Stimulated activated CD4-positive, alpha-beta T cell treated with anti-CD3 and anti-CD28 coated beads, TNF-alpha, amount 100 ng/mL, for 48 hours (primary cell): ENCODE results near the gene LGALS7.

Source experiments
- DNase-seq, 3 donors: peaks; one replicate each; pipeline ENCODE4 v3.0.0-alpha.2; 2020; ENCODE audit warnings: low read depth in 3 of 3

LGALS7 gene

DNA sequence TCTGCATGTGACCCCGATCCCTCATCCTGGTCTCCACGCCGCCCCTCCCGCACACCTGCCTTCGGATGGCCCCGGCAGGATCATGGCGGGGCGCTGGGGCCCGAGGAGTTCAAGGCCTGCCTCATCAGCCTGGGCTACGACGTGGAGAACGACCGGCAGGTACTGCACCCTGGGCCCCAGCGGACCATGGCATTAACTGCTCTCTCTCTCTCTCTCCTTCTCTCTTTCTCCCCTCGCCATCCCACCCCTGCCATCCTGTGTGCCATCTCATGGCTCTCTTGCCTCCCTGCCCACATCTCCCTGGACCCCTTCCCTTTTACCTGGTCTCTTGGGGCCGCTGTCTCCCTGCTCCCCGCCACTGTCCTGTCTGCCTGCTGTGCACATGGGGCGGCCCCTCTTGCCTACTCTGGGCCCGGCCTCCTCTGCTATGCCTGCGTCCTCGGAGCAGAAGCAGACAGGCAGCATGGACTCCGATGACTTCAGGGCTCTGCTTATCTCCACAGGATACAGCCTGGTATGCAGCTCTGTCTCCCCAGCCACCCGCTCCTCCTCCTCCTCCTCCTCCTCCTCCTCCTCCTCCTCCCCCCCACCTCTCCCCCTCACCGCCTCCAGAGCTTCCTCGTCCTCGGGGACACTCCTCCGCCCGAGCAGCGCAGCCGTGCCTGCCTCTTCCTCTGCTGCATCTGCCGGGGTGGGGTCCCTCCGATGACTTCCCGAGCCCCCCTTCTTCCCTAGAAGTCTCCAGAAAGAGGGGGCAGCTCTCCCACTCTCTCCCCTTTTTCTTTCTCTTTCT, 45.3 kb downstream of the LGALS7 start:
- no peak for DNase-seq

DNA sequence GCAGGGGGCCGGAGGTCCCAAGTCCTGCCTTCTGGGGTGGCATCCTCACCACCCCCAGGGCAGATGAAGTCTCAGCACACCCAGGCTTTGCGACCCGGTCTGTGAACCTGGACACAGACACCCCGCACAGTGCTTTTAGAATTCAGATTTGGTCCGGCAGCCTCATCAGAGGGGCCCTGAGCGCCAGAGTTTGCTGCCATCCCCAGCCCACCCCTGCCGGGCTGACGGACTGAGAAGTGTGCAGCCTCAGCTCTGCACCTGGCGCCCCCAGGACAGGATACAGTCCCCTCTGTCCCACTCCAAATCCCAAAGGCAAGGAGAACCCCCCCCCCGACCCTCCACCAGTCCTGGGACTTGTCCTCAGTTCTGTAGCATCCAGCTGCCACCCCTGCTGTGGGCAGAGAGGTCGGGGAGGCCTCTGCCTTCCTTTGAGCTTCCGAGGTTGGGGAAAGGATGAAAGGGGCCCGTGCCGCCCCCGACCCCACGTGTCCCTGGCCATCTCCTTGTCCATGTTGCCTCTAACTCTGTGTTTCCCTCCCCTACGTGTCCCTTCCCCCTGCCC, 45.9 kb downstream of the LGALS7 start:
- no peak for DNase-seq

GRCh38 chr19:38726761-38727301, 46.5 kb downstream of the LGALS7 start:
- no peak for DNase-seq

- no peak for DNase-seq
Measured at GRCh38 chr19:38726284-38726673, 47.0 kb downstream of the LGALS7 start.

- DNase-seq: no peak
Measured at GRCh38 chr19:38725469-38726283, 47.6 kb downstream of the LGALS7 start.

GRCh38 chr19:38723990-38724854, 49.1 kb downstream of the LGALS7 start:
- no peak for DNase-seq

DNA sequence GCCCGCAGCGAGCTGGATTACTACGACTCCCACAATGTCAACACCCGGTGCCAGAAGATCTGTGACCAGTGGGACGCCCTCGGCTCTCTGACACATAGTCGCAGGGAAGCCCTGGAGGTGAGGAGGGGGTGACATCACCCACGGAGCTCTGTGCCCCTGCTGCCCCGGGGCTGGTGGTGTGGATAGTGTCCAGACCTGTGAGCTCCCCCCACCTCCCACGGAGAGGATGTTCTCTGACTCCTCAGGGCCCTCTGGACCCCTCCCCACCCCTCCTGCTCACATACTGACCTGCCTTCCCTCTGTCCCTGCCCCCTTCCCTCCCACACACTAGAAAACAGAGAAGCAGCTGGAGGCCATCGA, 49.7 kb downstream of the LGALS7 start:
- DNase-seq: no peak

GRCh38 chr19:38722947-38723605, 50.2 kb downstream of the LGALS7 start:
- DNase-seq: no peak

DNA sequence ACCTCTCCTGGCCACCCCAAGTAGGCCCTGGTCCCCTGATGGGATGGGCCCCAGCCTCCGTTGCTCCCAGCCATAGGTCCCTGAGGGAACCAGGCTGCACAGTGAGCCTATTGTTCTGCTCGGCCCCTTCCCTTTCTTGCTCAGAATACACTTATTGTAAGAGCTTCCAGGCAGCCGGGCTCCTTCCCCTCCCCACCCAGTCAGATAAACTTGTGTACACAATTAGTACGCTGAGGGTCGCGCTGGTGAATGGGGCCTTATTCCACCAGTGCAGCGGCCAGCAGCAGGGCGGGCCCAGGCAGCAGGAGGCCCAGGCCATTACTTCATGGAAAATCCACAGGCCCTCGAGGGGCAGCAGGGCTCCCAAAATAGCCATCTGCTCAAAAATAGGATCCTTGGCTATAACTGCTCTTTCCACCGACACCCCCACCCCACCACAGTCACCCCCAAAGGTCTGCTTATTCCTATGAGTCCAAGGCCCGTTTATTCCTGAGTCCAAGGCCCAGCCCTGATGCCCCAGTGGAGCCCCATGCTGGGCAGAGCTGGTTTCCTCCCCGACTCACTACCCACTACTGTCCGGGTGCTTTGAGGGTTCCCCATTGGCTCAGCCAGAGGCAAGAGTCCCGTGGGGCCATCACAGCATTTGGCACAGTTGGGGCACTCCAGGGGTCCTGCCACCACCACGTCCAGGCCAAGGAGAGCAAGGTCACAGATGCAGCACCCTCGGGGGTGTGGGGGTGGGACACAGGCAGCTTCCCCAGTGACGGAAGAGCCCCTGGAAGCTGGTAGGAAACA, 51.1 kb downstream of the LGALS7 start:
- DNase-seq: no peak

GRCh38 chr19:38721496-38721895, 51.8 kb downstream of the LGALS7 start:
- no peak for DNase-seq
